A549 (cell line): Measurements from ENCODE around the gene ZBTB4.

Source experiments
- CTCF ChIP-seq: fragments of >200 bp; sonication (Bioruptor Twin); formaldehyde crosslinking; IDR thresholded peaks from 3 replicates; pipeline ENCODE4 v1.5.1; 2016
- POLR2A ChIP-seq: IDR thresholded peaks from 2 replicates; pipeline ENCODE4 v1.6.1; 2012; ENCODE audit warnings: mild to moderate bottlenecking, low read length
- REST ChIP-seq: fragments of 200-600 bp; sonication (generic); IDR thresholded peaks from 2 replicates; pipeline ENCODE4 v1.6.1; 2016; ENCODE audit warnings: antibody characterized with exemption, mild to moderate bottlenecking, moderate library complexity

GRCh38 chr17:7479213-7480088 lies at the start of gene ZBTB4:
- TF ChIP-seq REST (no peak), CTCF (no peak), POLR2A (peak; percentile 56)
